Stimulated activated CD8-positive, alpha-beta memory T cell treated with anti-CD3 and anti-CD28 coated beads, Interleukin-15, amount 100 ng/mL, for 24 hours (primary cell): ENCODE results near the gene GAP43.

Source experiments
- DNase-seq: peaks from one replicate; pipeline ENCODE4 v3.0.0-alpha.2; 2020; ENCODE audit warnings: low read depth

The GAP43 gene

DNA sequence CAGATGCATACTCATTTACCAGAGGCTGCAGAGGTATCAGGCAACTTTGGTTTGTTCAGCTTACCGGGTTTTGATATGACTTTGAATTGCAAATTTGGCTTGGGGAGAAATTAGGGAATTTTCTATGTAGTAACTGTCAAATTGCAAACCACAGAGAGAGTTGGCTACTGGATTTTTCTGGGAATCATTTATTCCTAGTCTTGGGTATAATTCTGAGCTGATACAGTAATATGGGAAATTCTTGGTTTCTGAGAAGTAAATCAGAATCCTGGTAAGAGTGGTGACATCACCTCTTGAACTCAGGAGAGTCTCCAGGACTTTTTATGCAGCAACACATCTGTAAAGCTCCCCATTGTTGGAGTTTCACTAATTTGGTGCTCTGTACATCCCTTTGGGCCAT lies 39.0 kb downstream of the GAP43 start:
- DNase-seq: no peak

DNA sequence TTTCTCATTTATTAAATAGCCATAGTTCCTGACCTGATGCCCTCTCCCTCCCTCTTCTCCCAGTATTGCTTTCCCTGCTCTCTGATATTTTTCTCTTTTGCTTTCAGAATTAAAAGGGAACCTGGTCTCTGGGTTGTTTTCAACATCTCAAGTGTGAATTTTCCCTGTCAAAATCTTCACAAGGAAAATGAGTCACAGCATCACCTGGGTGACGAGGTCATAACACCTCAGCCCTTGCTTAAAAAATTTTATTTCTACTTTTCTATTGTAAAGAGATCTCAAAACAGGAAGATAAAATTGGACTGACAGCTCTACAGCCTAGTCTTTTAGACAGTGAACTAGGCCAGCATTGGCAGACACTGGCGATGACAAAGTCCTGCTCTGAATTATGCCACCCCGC lies 40.1 kb downstream of the GAP43 start:
- no peak for DNase-seq

DNA sequence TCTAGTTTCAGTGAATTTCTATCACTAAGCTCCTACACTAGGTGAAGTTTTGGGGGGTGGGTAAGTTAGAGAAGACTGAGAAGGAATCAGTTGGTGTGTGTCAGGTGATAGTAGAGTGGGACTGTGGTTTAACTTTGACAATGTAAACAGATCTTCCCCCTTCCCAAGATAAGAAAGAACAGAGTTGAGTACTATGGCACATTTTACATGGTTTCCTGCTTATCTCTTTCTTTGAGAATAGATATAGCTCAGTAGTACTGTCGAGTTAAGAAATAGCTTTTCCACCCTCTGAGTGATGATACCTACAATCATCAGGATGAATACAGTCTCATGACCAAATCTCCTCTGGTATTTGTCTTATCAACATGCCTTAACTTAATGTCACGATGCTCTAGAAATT lies 42.8 kb downstream of the GAP43 start:
- no peak for DNase-seq

DNA sequence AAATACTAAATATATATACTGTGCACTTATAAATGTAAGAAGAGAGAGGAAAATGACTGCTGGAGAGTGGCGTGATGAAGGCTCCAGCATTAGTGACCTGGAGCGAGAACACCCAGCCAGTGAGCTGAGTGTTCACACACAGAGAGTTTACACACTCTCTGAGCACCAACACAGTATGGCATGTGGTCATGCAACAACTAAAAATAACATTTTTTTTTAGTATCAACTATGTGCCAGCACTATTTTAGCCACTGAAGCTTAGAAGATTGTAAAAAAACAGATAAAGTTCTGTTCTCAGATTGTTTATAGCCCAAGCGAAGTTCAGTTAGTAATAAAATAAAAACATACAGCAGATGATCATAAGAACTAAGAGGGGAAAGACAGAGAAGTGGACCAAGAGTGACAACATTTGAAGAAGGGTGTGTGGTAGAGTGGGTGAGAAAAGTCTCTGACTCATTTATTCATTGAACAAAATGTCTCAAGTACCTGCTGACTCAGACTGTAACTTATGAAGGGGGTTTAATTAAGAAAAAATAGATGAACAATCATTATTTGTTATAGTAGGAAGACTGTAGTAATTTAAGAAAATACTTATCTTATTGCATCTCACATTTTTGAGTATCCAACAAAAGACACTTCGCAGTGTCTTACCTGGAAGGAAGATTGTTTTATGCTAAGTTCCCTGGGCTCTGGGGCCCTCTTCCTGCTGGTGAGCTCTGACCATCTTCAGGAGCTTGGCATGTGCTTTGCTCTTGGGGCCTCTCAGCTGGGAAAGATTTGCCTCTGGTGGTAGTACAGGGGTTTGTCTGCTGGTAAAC lies 43.8 kb downstream of the GAP43 start:
- no peak for DNase-seq

DNA sequence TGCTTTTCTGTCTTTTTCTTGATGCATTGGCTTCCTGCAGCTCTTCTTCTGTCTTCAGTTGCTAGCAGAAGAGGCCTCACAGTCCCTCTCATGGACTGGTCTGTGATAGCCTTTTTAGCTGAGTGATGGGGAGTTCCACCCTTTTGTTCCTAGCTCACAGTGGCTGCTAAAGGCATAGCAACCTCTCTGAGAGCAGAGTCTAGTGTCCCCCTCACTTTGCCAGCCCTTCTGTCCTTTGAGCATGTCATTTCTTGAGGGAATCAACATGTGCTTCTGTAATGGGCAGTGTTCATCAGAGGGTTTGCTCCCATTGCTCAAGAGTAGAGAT lies 44.4 kb downstream of the GAP43 start:
- no peak for DNase-seq

DNA sequence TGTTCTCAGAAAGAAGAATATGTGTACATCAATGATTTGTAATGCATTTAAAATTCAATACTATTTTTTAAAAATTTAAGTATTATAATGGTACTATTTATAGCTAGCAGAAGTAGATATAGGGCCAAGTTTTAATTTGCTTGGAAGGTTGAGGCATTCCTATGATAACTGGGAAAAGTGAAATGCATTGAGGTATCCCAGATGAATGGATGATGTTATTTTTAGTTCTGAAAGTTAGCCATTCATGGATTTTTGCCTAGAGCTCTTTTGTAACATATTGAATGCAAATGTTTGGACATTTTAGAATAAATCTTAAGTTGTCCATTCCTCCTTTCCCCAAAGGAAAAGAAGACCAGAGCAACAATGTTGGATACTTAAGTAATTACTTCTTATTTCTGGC lies 47.6 kb downstream of the GAP43 start:
- no peak for DNase-seq

DNA sequence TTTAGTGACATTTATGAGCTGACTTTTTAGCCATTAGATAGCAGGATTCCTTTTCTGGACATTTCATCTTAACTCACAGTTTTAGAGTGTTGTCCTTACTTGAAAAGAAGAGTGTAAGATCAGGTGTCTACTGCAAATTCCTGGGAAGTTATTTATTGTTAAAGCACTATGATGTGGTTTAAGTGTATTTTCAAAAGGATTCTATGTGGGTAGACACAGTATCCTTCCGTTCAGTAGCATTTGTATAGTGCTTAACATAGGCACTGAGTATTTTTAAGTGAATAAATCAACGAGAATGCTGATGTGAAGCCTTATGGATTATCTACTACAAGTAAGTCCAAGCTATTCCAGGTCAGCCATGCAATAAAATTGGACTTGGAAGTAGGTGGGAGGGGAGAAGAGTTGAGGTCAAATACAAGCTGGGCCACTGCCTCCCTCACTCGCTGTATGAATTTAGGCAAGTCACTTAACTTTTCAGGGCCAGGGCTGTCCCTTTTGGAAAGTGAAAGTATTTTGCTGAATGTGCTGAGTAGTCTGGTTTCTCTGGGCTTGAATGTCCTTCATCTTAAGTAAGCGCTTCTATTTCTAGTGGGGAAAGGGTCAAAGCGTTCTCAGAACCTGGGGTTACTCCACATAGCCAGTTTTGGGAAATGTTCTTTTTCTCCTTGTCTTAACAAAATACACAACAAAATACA lies 48.6 kb downstream of the GAP43 start:
- DNase-seq: no peak

DNA sequence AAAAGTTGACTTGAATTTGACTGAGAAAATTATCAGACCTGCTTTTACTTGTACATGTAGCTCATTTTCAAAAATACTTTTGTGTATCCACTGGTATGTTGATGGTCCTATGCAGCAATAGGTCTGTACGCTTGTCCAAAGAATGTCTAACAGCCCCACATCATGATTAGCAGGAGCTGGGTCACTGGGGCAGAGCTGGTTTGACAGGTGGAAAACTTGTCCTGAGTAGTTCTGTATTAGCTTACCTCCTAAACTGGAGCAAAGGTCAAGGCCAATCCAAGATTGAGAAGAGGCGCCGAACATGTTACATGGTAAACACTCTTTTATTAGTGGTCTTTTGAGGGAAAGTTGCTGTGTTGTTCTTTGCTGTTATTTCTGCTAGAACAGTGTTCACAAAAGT lies 50.6 kb downstream of the GAP43 start:
- DNase-seq: no peak

DNA sequence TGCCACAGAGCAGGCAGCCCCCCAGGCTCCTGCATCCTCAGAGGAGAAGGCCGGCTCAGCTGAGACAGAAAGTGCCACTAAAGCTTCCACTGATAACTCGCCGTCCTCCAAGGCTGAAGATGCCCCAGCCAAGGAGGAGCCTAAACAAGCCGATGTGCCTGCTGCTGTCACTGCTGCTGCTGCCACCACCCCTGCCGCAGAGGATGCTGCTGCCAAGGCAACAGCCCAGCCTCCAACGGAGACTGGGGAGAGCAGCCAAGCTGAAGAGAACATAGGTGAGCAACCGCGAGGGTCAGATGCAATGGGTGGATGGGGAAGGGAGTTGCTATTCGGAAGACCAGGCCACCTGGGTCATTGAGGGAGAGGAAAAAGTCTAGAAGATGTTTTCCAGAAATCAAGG lies 53.0 kb downstream of the GAP43 start:
- DNase-seq: no peak

DNA sequence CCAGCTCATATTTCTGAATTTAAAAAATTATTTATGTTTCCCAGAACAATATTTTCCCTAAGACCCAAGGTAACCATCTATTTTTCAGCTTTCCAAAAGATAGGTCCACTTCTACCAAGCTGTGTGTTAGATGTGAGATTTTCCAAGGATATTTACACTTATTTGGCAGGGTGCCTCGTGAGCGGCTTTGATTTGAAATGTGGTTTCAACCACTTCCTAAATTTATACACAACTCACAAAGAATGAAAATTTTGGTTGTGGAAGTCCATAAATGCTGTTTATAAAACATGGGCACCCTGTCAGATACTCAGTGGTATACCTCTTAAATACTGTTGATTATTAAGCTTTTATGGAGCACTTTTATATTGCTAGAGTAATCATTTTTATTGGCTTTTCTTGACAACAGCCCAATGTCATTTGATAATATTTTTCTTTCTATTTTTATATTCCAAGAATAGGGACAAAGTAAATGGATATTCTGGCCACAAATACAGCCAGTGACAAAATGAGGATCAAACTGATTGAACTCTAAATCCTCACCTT lies 57.6 kb downstream of the GAP43 start:
- DNase-seq: no peak

DNA sequence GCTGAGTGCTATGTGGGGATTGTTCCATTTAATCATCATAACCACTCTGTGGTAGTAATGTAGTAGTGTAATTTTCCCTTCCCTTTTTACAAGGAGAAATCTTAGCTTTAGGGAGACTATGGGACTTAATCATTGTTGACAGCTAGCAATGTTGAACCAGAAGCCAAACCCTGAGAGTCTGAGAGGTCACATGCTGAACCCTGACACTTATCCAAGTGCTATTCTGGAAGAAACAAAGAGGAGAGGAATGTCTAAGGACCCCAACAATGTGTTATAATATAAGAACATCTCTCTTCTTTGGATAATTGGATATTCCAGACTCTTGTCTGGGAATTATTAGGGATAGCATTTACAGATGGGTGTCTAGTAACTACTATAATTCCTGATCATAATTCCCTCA lies 58.4 kb downstream of the GAP43 start:
- no peak for DNase-seq

DNA sequence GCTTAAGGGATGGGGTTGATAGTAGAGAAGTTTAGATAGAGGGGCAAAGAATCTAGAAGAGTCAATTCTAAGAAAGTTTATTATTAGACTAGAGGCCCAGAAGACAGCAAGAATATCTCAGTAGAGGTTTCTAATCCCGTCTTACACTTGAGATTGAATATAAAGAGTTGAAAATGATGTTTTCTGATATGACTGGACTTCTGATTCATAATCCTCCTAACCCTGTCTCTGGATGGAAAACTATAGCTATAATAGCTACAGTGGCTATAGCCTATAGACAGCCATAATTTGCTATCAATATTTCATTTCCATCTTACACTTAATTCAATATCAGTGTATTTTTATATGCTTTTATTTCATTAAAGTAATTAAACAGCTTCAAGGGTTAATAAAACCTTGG lies 60.0 kb downstream of the GAP43 start:
- no peak for DNase-seq

DNA sequence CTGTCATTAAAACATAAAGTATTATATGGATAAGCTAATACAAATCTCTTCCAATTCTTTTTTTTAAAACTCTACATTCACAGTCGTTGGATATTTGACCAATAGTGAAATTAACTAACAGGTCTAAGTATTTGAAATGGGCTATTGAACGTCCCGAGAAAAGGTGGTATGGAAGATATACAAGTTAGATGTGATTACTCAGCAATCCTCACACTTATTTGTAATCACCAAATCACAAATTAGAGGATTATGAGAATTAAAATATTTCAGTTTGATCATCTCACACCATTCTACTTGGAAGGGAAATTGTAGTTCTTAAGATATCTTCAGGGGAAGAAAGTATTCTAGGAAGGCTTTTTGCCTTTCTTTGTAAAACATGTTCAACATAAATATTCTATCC lies 60.5 kb downstream of the GAP43 start:
- no peak for DNase-seq

DNA sequence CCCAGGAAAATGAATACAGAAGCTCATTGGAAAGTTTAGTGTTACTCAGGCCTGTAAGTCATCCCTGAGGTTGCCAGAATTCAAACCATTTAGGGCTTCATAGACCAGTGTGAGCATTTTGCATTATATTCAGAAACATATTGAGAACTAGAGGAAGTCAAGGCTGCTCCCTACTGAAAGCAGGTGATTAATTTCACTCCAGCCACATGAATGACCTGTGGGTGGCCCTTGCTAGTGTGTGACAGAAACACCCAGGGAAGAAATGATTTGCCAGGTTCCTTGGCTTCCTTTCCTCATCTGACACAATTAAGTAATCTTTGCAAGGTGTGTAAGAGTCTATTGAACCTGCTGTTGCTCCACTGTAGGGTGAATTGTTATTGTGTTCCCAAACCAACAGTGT lies 61.8 kb downstream of the GAP43 start:
- DNase-seq: no peak

DNA sequence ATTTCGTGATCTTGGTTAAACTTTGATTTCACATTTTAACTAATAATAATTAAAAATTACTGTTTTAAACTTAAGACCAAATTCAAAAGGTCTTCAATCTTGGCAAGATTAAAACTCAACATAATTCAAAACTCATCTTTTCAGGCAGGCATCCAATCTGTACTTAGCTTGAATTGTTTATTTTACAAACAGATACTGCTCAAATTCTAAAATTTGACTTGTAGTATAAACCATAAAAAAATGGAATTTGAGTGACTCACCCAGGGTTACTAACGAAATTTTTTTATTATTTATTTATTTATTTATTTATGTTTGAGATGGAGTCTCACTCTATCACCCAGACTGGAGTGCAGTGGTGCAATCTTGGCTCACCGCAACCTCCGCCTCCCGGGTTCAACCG lies 64.4 kb downstream of the GAP43 start:
- no peak for DNase-seq

DNA sequence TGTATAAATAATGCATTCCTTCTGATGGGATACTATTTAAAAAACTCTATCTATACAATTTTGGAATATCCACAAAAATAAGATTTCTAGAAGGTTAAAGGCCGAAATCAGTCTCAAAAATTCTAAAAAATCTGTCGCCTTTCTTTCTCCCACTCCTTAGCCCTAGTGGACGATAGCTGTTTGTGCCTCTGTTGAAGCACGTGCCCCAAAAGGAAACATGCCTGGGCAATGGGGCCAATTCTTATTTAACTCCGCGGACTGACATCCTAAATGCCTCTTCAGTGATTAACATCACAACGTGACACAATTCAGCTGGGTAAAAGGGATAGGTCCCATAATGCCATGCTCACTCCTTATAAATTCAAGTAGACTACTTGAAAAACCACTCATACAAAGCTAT lies 65.1 kb downstream of the GAP43 start:
- no peak for DNase-seq

DNA sequence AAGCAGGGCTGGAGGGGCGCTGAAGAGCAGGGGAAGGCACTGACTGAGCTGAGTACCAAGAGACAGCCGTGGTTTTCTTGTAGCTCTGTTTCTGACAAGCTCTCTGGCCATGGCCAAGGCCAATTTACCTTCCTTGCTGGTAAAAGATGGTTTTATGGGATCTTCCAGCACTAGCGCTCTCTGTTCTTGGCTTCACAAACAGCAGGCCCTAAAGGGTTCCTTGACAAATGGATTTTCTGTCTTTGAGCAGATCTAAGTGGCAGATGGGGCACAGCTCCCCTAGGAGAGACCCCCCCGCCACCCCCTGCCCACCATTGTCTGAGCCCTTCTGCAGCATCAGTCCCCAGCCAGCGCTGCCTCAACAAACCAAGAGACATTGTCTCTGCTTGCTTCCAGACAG lies 66.6 kb downstream of the GAP43 start:
- no peak for DNase-seq

DNA sequence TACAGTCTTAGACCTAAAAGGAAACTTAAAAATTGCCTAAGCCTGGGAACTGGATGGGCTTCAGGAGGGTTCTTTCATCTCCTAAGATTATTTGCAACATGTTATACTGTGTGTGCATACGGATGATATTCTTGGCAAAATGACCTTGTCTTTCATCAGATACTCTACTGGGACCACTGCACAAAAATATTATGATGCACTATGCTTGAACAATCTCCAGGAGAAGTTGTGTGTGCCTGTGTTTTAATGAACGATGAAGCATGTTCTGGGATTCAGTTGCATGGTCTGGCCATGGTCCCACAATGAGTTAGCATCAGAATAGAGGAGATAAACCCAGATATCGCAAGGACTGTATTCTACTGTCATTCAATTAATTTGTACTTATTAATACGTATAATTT lies 68.7 kb downstream of the GAP43 start:
- DNase-seq: no peak

DNA sequence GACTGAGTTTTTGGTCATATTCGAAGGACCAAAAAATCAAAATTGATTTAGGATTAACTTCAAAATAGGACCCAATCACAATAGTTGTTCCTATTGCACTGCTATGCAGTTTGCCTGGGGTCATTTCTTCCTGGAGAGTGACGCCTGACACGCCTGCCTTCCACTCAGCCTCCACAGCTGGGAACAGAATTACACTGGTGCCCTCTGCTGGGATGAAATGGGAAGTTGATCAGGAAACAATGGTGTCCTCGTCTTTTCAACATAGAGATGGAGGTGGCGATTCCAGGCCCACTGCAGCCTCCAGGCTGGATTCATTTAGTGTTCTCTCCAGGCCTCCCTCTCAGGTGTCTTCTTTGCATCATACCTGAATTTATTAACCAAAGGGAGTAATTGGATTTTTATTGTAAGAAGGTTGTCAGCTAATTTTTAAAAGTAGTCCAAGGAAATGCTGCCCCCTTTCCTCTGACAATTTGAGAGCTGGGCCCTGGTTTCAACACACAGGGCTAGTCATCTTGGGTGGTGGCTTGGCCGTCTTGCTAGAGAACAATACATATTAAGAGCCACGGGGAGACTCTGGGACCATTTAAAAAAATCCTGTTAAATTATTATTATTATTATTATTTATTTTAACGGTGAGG lies 69.7 kb downstream of the GAP43 start:
- peak; percentile 23 for DNase-seq

DNA sequence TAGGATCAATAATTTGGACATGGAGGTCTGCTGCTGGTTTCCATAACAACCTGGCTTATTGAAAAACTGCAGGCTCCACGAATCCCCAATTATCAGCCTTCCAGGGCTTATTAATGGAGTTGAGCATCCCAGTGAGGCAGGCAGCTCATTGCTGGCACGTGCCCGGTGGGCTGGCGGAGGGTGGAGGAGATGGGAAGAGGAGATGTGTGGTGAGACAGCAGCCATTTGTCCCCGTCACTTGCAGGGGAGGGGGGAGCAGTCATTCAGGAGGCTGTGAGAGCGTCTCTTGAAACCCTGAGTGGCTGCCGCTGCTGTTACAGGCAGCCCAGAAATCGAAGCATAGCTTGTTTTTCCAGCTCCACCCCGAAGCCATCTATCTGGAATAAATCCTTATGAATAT lies 70.6 kb downstream of the GAP43 start:
- DNase-seq: no peak

DNA sequence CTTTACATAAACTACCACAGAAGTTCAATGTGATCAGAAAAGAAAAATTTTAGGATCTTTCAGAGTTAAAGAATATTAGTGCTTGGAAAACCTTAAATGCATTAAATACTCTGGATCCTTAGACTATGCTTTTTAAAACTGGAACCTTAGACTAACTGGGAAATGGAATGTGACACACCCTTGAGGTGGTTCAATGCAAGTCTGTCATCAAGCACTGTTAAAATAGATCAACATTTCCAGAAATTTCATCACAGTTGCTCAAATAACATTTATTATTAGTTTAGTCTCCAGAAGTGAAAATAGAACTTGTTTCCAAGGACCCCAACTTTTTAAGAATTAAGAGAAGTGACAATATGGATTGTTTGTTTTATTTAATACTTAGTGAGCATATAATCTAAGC lies 71.8 kb downstream of the GAP43 start:
- no peak for DNase-seq

DNA sequence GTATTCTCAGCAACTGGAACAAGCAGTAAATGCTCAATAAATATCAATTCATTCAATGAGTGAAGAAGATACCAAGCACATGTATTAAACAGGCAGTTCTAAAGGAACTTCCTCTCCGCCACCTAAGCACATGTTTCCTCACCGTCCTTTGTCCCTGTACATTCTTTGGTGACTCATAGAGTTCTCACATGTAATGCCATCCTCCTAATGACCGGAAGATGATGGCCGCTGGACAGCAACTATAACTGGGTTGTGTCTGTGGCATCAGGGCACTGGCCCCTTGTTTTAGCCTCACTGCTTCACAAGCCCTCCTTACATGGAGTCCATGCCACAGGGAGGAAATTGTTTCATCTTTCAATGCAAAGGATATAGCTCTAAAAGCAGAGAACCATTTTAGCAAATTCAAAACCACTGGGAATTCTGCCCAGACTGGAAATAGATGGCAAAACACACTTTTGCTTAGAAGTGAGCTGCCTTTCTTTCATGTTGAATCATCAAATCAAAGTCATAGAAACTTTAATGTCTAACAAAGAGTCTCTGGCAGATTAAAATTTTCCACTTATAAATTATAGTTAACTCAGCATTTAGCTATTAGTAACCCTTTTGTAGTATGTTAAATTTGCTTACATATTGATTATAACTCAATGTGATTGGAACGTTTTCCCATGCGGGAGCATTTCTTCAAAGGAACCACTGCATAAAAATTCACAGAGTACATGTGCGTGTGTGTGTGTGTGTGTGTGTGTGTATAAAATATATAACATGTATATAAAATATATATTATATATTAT lies 74.1 kb downstream of the GAP43 start:
- DNase-seq: no peak
